DND-41 (cell line): ENCODE measurements around the gene PTPRN2.

ENCODE experiments used
- ATAC-seq: fragments of 200-7000 bp; cut with Tn5 transposase; 3 replicates; pipeline ENCODE4 v1.9.1; 2021; ENCODE audit warnings: low read depth; ENCODE audit not compliant: insufficient read depth
- DNase-seq: peaks from one replicate; pipeline ENCODE4 v3.0.0-alpha.2; 2020
- H2AFZ ChIP-seq: 2 replicates; pipeline ENCODE4 v1.6.0; 2012; ENCODE audit warnings: low read depth, low read length
- H3K27ac ChIP-seq: 2 replicates; pipeline ENCODE4 v1.5.1; 2012; ENCODE audit warnings: low read length, inconsistent platforms
- H3K27me3 ChIP-seq: fragments of 200-600 bp; sonication (generic); 2 replicates; pipeline ENCODE4 v1.6.0; 2012; ENCODE audit warnings: low read length, mild to moderate bottlenecking, inconsistent platforms; ENCODE audit not compliant: insufficient read depth, poor library complexity
- H3K36me3 ChIP-seq: 2 replicates; pipeline ENCODE4 v1.5.1; 2012; ENCODE audit warnings: low read length, inconsistent platforms; ENCODE audit not compliant: insufficient read depth
- H3K4me1 ChIP-seq: 2 replicates; pipeline ENCODE4 v1.5.1; 2012; ENCODE audit warnings: mild to moderate bottlenecking, low read length; ENCODE audit not compliant: insufficient read depth
- H3K4me2 ChIP-seq: 2 replicates; pipeline ENCODE4 v1.6.0; 2012; ENCODE audit warnings: mild to moderate bottlenecking, moderate library complexity, low read length, inconsistent platforms; ENCODE audit not compliant: insufficient read depth
- H3K4me3 ChIP-seq, 2 experiments: fragments of 200-600 bp in 1 of 2; shearing (Covaris generic) in 1 of 2; 2 replicates each; pipeline ENCODE4 v1.5.1; 2012 to 2016; ENCODE audit warnings: inconsistent platforms in 2 of 2, low read length in 2 of 2, mild to moderate bottlenecking in 2 of 2, low read depth in 1 of 2, moderate library complexity in 1 of 2
- H3K79me2 ChIP-seq: 2 replicates; pipeline ENCODE4 v1.6.0; 2012; ENCODE audit warnings: low read length, inconsistent platforms; ENCODE audit not compliant: insufficient read depth
- H3K9ac ChIP-seq: 2 replicates; pipeline ENCODE4 v1.6.0; 2012; ENCODE audit warnings: low read depth, mild to moderate bottlenecking, inconsistent platforms, low read length, moderate library complexity
- H3K9me3 ChIP-seq: 2 replicates; pipeline ENCODE4 v1.5.1; 2012; ENCODE audit warnings: low read length, moderate library complexity, mild to moderate bottlenecking, inconsistent platforms; ENCODE audit not compliant: insufficient read depth, severe bottlenecking
- H4K20me1 ChIP-seq: 2 replicates; pipeline ENCODE4 v1.6.0; 2012; ENCODE audit warnings: low read length; ENCODE audit not compliant: insufficient read depth
- CTCF ChIP-seq: IDR thresholded peaks from 2 replicates; pipeline ENCODE4 v1.5.1; 2012; ENCODE audit warnings: borderline replicate concordance, low read length, moderate library complexity, mild to moderate bottlenecking; ENCODE audit not compliant: poor library complexity, severe bottlenecking; ENCODE audit errors: extremely low read depth
- EZH2 ChIP-seq: IDR thresholded peaks from 3 replicates; pipeline ENCODE4 v1.6.1; 2012; ENCODE audit warnings: borderline replicate concordance, low read depth, mild to moderate bottlenecking, moderate library complexity, low read length, inconsistent platforms; ENCODE audit not compliant: severe bottlenecking

Gene PTPRN2

GRCh38 chr7:158023681-158024350 lies 563.8 kb downstream of the PTPRN2 start:
- Histone ChIP-seq H3K9ac (no peak overlapping the region), H3K36me3 (no peaks in the 10 kb centered on the region), H3K9me3 (no peaks in the 10 kb centered on the region), H3K4me2 (no peak overlapping the region), H3K27me3 (no peaks in the 10 kb centered on the region), H3K79me2 (no peaks in the 10 kb centered on the region), H3K27ac (no peak overlapping the region), H3K4me1 (no peaks in the 10 kb centered on the region), H4K20me1 (no peaks in the 10 kb centered on the region), H3K4me3 (no peak overlapping the region), H2AFZ (no peak overlapping the region)
- no peak for DNase-seq
- no peak for ATAC-seq
- TF ChIP-seq EZH2 (no peak), CTCF (no peak)

GRCh38 chr7:158023157-158023556 lies 564.5 kb downstream of the PTPRN2 start:
- H3K4me2 ChIP-seq, result no peak overlapping the region
- no peak for DNase-seq

GRCh38 chr7:158022601-158023000 lies 565.0 kb downstream of the PTPRN2 start:
- DNase-seq (no peak), ATAC-seq (no peak)
- no peak overlapping the region for H3K9ac ChIP-seq
- no peaks in the 10 kb centered on the region for H3K4me1 ChIP-seq
- H3K4me2 ChIP-seq, result no peak overlapping the region
- no peak overlapping the region for H3K27ac ChIP-seq
- H4K20me1 ChIP-seq, result no peaks in the 10 kb centered on the region
- TF ChIP-seq CTCF (no peak), EZH2 (no peak)
- H3K36me3 ChIP-seq, result no peaks in the 10 kb centered on the region
- H3K4me3 ChIP-seq, result no peak overlapping the region
- H2AFZ ChIP-seq, result no peak overlapping the region
- no peaks in the 10 kb centered on the region for H3K79me2 ChIP-seq
- H3K9me3 ChIP-seq, result no peaks in the 10 kb centered on the region
- H3K27me3 ChIP-seq, result no peaks in the 10 kb centered on the region

More at GRCh38 chr7:158023157-158023556, 564.5 kb downstream of the PTPRN2 start:
- no peak for ATAC-seq
- Histone ChIP-seq H3K4me1 (no peaks in the 10 kb centered on the region), H3K27ac (no peak overlapping the region), H4K20me1 (no peaks in the 10 kb centered on the region), H2AFZ (no peak overlapping the region), H3K79me2 (no peaks in the 10 kb centered on the region), H3K36me3 (no peaks in the 10 kb centered on the region), H3K4me3 (no peak overlapping the region), H3K9ac (no peak overlapping the region), H3K9me3 (no peaks in the 10 kb centered on the region), H3K27me3 (no peaks in the 10 kb centered on the region)
- TF ChIP-seq EZH2 (no peak), CTCF (no peak)

- no peak for ATAC-seq
- H3K4me2 ChIP-seq, result no peak overlapping the region
Observed at GRCh38 chr7:158021836-158022235, 565.8 kb downstream of the PTPRN2 start.

More at GRCh38 chr7:158021836-158022235, 565.8 kb downstream of the PTPRN2 start:
- no peak for TF ChIP-seq EZH2
- TF ChIP-seq CTCF, result no peak
- no peak overlapping the region for H2AFZ ChIP-seq
- H3K4me1 ChIP-seq, result no peaks in the 10 kb centered on the region
- H3K27ac ChIP-seq, result no peak overlapping the region
- no peak overlapping the region for H3K9ac ChIP-seq
- H3K27me3 ChIP-seq, result no peaks in the 10 kb centered on the region
- H4K20me1 ChIP-seq, result no peaks in the 10 kb centered on the region
- no peak overlapping the region for H3K4me3 ChIP-seq
- DNase-seq, result no peak
- no peaks in the 10 kb centered on the region for H3K79me2 ChIP-seq
- no peaks in the 10 kb centered on the region for H3K9me3 ChIP-seq
- no peaks in the 10 kb centered on the region for H3K36me3 ChIP-seq
